ENCODE data around the gene TIMM23B.
"Not testable (repeated sequence)": the region's sequence is repeated elsewhere in the genome, so short reads cannot be mapped to it uniquely, and the experiment has no call there.

The TIMM23B gene

DNA sequence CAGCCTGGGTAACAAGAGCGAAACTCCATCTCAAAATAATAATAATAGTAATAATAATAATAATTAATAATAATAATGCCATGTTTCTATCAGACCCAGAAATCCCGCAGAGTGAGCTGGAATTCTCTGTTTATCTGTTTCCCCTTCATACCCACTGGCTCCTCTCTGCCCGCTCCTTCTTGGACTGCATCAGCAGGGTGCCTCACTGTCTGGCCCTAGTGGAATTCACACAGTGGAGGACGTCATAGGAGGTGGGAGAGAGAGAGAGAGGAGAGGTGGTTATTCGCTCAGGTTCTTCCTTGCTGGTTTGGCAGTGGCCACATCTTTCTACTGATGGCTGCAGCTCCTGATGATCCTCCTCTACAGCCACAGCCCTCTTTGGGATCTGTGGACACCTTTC, 75.1 kb downstream of the TIMM23B start:
- DNase-seq; H3K36me3 Mint-ChIP-seq (ENCODE audit: insufficient read depth); ATAC-seq (replicated peaks): not testable (repeated sequence)

DNA sequence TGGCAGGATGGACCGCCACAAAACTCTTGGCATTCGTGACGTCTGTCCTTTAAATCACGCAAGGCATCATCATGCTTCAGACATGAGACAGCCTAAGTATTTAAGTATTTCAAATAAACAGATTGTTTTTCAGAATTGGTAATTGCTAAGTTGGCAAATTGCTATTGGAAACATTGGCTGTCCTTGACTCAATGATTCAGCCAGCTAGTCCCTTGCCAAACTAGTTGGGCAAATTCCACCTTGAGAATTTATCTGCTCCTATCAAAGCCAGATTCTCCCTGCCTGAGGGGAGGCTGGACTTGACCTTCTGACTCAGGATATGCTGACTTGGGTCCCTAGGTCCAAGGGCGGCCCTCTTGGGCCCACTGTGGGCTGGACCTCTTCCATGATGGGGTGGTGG, 75.8 kb downstream of the TIMM23B start:
- H3K9me3 Mint-ChIP-seq; DNase-seq; H3K36me3 Mint-ChIP-seq (ENCODE audit: insufficient read depth); H3K27me3 Mint-ChIP-seq; H3K27ac Mint-ChIP-seq; ATAC-seq (replicated peaks); H3K4me1 Mint-ChIP-seq (ENCODE audit: low read depth in 2 of 2); H3K4me3 Mint-ChIP-seq: not testable (repeated sequence)

More for the DNA sequence above, 75.1 kb downstream of the TIMM23B start:
- not testable (repeated sequence) for H3K4me1 Mint-ChIP-seq (ENCODE audit: low read depth in 2 of 2); H3K9me3 Mint-ChIP-seq; H3K4me3 Mint-ChIP-seq; H3K27ac Mint-ChIP-seq; H3K27me3 Mint-ChIP-seq

DNA sequence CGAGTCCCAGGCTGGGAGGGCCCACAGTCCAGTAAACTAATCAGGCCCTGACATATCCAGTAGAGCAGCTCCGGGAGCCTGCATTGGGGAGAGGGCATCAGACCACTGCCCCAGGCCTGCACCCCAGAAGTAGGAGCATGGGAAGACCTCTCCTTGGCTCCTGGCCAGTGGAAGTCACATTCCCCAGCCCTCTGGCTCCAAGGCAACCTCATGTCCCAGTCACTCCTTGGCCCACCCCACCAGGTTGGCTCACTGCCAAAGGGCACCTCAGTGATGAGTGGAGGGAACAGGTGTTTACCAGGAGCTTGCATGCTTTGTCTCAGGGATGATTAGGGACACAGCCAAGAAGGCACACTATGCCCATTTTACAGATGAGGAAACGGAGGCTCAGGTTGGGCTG, 77.4 kb downstream of the TIMM23B start:
- not testable (repeated sequence) for H3K9me3 Mint-ChIP-seq; ATAC-seq (replicated peaks); H3K27me3 Mint-ChIP-seq; DNase-seq; H3K27ac Mint-ChIP-seq; H3K36me3 Mint-ChIP-seq (ENCODE audit: insufficient read depth); H3K4me1 Mint-ChIP-seq (ENCODE audit: low read depth in 2 of 2); H3K4me3 Mint-ChIP-seq

DNA sequence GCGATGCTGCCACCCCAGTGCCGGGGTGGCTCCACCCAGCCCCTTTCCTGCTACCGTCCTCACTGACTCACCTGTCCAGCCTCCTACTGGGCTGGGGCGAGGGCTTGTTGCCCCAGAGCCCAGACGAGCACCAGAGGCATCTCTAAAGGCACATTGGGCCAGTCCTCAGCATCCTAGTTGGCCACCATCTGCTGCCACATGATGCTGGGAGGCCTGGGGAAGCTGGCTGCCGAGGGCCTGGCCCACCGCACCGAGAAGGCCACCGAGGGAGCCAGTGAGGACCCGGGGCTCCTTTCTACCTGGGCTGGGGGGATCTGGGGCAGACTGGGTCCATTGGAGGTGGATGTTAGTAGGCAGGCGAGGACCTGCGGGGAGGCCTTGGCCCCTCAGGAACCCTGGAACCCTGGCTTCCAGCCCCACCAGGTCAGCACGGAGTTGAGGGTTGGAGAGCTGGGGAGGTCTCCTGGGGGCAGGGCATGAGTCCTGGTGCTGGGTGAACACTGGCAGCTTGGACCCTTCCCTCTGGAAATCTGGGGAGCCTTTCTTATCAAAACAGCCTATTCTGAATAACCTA, 78.7 kb downstream of the TIMM23B start:
- H3K36me3 Mint-ChIP-seq (ENCODE audit: insufficient read depth); H3K9me3 Mint-ChIP-seq; H3K27ac Mint-ChIP-seq; ATAC-seq (replicated peaks); H3K4me3 Mint-ChIP-seq; DNase-seq; H3K4me1 Mint-ChIP-seq (ENCODE audit: low read depth in 2 of 2): not testable (repeated sequence)
- peaks cover 10 to 20% of the 10 kb centered on the region in 2 donors for H3K27me3 Mint-ChIP-seq

DNA sequence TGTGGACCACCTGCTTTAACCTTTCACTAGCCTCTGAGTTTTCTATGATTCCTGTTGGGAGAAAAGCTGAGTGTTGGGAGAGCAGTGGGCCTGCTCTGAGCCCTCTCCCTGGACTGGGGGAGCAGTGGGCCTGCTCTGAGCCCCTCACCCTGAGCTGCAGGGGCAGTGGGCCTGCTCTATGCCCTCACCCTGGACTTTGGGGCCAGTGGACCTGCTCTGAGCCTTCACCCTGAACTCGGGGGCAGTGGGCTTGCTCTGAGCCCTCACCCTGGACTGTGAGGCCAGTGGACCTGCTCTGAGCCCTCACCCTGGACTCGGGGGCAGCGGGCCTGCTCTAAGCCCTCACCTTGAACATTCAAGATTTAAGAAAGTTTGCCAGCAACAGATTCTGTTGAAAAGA, 79.8 kb downstream of the TIMM23B start:
- no peaks in the 10 kb centered on the region for H3K36me3 Mint-ChIP-seq (ENCODE audit: insufficient read depth)
- DNase-seq (no peak), ATAC-seq (replicated peaks) (no peak)
- no peaks in the 10 kb centered on the region for H3K9me3 Mint-ChIP-seq
- no peaks in the 10 kb centered on the region for H3K4me1 Mint-ChIP-seq (ENCODE audit: low read depth in 2 of 2)
- H3K27me3 Mint-ChIP-seq: peaks cover 20 to 31% of the 10 kb centered on the region in 2 donors
- H3K4me3 Mint-ChIP-seq: no peak overlapping the region
- H3K27ac Mint-ChIP-seq: no peak overlapping the region

Measured in effector memory CD8-positive, alpha-beta T cell (primary cell).